ENCODE data around the gene DNAAF1. TPM values are rescaled to one million over a fixed set of nuclear protein-coding genes. Genes with fewer than 3 reads are reported as not detected.

The DNAAF1 gene
- total RNA-seq, 1 donor from 2014 or later = not detected

DNA sequence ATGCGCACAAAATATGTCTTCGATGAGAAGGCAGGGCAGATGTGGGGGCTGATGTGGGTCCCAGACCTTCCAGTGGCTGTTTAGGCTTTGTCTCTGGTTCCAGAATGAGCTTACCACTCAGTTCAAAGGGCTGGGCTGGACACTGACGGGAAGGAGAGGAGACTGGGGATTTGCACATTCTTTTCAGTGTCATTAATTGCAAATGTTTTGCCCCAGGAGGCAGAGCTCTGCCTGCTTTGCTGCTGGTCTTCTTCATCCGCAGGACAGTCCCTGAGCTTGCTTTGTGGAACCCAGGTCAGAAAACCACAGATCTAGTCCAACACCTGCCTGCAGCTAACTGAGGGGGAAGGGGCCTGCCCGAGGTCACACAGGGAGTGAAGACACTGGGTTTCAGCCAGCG is 73.8 kb downstream of the DNAAF1 start:
- no peaks in the 10 kb centered on the region for H3K36me3 Mint-ChIP-seq (ENCODE audit: unreplicated experiment)
- DNase-seq (ENCODE audit: extremely low spot score, unreplicated experiment) = no peak
- H3K27me3 Mint-ChIP-seq (ENCODE audit: unreplicated experiment) = peaks cover 63% of the 10 kb centered on the region
- TF ChIP-seq, protein P1, sequence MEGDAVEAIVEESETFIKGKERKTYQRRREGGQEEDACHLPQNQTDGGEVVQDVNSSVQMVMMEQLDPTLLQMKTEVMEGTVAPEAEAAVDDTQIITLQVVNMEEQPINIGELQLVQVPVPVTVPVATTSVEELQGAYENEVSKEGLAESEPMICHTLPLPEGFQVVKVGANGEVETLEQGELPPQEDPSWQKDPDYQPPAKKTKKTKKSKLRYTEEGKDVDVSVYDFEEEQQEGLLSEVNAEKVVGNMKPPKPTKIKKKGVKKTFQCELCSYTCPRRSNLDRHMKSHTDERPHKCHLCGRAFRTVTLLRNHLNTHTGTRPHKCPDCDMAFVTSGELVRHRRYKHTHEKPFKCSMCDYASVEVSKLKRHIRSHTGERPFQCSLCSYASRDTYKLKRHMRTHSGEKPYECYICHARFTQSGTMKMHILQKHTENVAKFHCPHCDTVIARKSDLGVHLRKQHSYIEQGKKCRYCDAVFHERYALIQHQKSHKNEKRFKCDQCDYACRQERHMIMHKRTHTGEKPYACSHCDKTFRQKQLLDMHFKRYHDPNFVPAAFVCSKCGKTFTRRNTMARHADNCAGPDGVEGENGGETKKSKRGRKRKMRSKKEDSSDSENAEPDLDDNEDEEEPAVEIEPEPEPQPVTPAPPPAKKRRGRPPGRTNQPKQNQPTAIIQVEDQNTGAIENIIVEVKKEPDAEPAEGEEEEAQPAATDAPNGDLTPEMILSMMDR (IDR thresholded peaks at IDR 0.05) = no peak
- no peaks in the 10 kb centered on the region for H3K9me3 Mint-ChIP-seq (ENCODE audit: unreplicated experiment)
- no peak overlapping the region for H3K4me3 Mint-ChIP-seq (ENCODE audit: unreplicated experiment)
- no peaks in the 10 kb centered on the region for H3K4me1 Mint-ChIP-seq (ENCODE audit: unreplicated experiment)
- H3K27ac Mint-ChIP-seq (ENCODE audit: unreplicated experiment) = no peak overlapping the region

DNA sequence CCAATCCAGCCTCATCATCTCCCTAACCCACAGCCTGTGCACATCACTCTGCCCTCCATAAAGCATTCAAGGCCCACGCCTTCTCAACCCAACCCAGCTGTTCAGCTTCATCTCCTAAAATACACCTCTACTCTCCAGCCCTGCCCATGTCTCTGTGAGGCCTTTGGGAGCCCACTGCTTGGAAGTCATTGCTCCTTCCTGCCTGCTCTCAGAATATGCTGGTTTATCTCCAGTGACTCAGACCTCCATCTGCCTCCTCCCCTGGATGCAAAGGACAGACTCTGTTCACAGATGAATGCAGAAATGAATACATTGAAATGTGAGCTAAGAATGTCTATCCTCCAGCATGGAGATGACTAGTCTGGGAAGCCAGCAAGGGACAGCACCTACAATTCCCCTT is 75.7 kb downstream of the DNAAF1 start:
- TF ChIP-seq, protein P1 (IDR thresholded peaks at IDR 0.05) = no peak
- no peak overlapping the region for H3K4me3 Mint-ChIP-seq (ENCODE audit: unreplicated experiment)
- peaks cover 59% of the 10 kb centered on the region for H3K27me3 Mint-ChIP-seq (ENCODE audit: unreplicated experiment)
- no peaks in the 10 kb centered on the region for H3K36me3 Mint-ChIP-seq (ENCODE audit: unreplicated experiment)
- no peak overlapping the region for H3K27ac Mint-ChIP-seq (ENCODE audit: unreplicated experiment)
- no peak for DNase-seq (ENCODE audit: extremely low spot score, unreplicated experiment)
- H3K9me3 Mint-ChIP-seq (ENCODE audit: unreplicated experiment) = no peaks in the 10 kb centered on the region
- H3K4me1 Mint-ChIP-seq (ENCODE audit: unreplicated experiment) = no peaks in the 10 kb centered on the region

DNA sequence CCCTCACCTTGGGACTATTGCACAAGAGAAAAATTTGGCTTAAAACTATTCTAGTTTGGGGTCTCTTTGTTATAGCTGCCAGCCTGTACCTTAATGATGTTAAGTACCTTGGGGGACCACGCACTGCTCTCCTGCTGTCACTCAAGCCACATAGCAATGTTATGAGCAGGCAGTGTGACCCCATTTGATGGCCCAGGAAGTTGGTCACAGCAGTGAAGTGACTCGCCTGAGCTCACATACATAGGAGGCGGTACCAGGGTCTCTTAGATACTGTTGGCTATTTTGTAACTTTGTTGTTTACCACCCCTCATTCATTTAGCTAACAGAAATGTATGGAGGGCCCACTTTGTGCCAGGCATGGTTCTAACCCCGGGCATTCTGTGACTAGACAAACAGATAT is 78.3 kb downstream of the DNAAF1 start:
- no peaks in the 10 kb centered on the region for H3K36me3 Mint-ChIP-seq (ENCODE audit: unreplicated experiment)
- H3K4me1 Mint-ChIP-seq (ENCODE audit: unreplicated experiment) = peaks cover 11% of the 10 kb centered on the region
- H3K4me3 Mint-ChIP-seq (ENCODE audit: unreplicated experiment) = no peak overlapping the region
- no peak for DNase-seq (ENCODE audit: extremely low spot score, unreplicated experiment)
- H3K9me3 Mint-ChIP-seq (ENCODE audit: unreplicated experiment) = no peaks in the 10 kb centered on the region
- H3K27ac Mint-ChIP-seq (ENCODE audit: unreplicated experiment) = no peak overlapping the region
- TF ChIP-seq, protein P1 (IDR thresholded peaks at IDR 0.05) = no peak
- peaks cover 49% of the 10 kb centered on the region for H3K27me3 Mint-ChIP-seq (ENCODE audit: unreplicated experiment)

DNA sequence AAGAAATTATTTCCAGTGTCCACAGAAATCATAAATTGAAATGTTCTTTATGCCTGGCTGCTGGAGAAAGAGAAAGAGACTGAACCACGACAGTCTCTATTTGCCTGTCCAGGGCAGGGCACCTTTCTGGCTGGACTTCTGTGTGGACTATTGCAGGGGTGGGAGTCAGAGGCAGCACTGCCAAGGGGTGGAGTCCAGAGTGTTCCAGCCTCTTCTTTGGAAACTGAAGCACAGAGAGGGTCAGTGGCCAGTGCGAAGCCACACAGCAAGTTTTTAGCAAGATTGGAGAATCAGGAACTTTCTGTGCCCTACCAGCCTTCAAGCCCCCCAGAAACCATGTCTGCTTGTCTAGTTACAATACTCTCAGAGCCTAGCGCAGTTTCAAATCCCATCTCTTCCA is 79.4 kb downstream of the DNAAF1 start:
- Mint-ChIP-seq H3K4me3 (ENCODE audit: unreplicated experiment) (no peak overlapping the region), H3K27me3 (ENCODE audit: unreplicated experiment) (peaks cover 40% of the 10 kb centered on the region), H3K9me3 (ENCODE audit: unreplicated experiment) (no peaks in the 10 kb centered on the region), H3K27ac (ENCODE audit: unreplicated experiment) (no peak overlapping the region), H3K36me3 (ENCODE audit: unreplicated experiment) (no peaks in the 10 kb centered on the region), H3K4me1 (ENCODE audit: unreplicated experiment) (peaks cover 21% of the 10 kb centered on the region)
- DNase-seq (ENCODE audit: extremely low spot score, unreplicated experiment) = no peak
- TF ChIP-seq, protein P1 (IDR thresholded peaks at IDR 0.05) = no peak

DNA sequence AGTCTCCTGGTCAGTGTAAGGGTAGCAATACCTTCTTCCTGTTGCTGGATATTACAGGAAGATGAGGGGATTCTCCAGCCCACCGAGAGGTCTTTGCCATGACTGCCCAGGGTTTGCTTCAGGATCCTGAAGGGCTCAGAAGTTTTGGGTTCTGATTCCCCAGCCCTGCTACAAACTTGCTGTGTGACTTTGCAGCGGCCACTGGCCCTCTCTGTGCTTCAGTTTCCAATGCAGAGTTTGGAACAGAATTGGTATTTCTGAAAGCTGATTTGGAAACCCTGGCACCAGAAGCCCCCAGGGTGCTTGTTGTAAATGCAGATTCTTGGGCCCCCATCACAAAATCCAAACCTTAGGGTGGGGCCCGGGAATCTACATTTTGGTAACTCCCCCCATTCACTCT is 80.0 kb downstream of the DNAAF1 start:
- no peak for DNase-seq (ENCODE audit: extremely low spot score, unreplicated experiment)
- Mint-ChIP-seq H3K4me1 (ENCODE audit: unreplicated experiment) (peaks cover 21% of the 10 kb centered on the region), H3K36me3 (ENCODE audit: unreplicated experiment) (no peaks in the 10 kb centered on the region), H3K9me3 (ENCODE audit: unreplicated experiment) (no peaks in the 10 kb centered on the region), H3K4me3 (ENCODE audit: unreplicated experiment) (no peak overlapping the region), H3K27ac (ENCODE audit: unreplicated experiment) (no peak overlapping the region), H3K27me3 (ENCODE audit: unreplicated experiment) (peaks cover 43% of the 10 kb centered on the region)
- TF ChIP-seq, protein P1 (IDR thresholded peaks at IDR 0.05) = no peak
